Measurements from ENCODE around the gene BNIP5. TPM values are rescaled to one million over a fixed set of nuclear protein-coding genes. Genes with fewer than 3 reads are reported as not detected.

The BNIP5 gene
- under 1 TPM; 0.07 to 0.33 (median 0.22) TPM for polyA plus RNA-seq (ENCODE audit: insufficient read length in 4 of 4)

GRCh38 chr6:36336779-36337241 is at the start of gene BNIP5:
BNIP5 (minus strand) TSS chr6:36336888; CDS start chr6:36330690, 6,198 bp downstream.
- no peak for DNase-seq (ENCODE audit: low read depth in 4 of 4, low spot score in 3 of 4)

- DNase-seq (ENCODE audit: low read depth in 4 of 4, low spot score in 3 of 4), result no peak
Measured at GRCh38 chr6:36384095-36384494, 47.4 kb upstream of the BNIP5 start.

DNA sequence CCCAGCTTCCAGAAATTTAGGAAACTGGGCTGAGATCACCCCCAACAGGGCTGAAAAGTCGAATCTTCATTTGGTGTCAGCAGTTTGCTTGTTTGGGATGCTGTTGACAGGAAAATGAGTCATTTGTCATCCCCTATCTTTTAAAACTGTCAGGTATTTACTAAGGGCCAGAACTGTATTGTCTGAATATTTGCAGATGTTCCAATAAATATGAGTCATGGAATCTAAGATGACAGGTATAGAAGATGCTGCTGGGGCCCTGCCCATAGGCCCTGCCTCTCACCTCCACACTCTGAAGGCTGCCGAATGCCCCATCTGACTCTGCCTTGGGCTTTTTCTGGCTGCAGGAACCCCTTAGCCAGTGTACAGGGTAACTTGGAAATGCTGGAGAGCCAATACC is 46.9 kb upstream of the BNIP5 start:
- DNase-seq (ENCODE audit: low read depth in 4 of 4, low spot score in 3 of 4), result no peak

DNA sequence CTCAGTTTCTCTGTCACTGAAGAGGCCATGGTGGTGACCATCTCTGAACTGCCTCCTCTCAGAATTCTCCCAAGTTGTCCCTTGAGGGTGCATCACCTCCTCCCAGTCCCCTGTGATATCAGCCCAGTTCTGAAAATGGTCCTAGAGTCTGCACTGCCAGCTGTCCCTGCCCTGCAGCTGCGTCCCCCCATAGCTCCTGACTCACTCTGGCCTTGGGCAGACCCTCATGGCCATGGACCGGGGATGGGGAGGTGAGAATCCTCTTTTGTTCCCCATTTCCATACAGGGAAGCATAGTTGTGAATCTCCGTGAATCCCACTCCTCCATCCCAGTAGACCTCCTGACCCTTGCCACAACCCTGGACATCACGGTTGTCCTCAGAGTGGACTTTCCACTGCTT is 46.3 kb upstream of the BNIP5 start:
- DNase-seq (ENCODE audit: low read depth in 4 of 4, low spot score in 3 of 4), result no peak

- no peak for DNase-seq (ENCODE audit: low read depth in 4 of 4, low spot score in 3 of 4)
Measured at GRCh38 chr6:36381502-36382389, 45.1 kb upstream of the BNIP5 start.

DNA sequence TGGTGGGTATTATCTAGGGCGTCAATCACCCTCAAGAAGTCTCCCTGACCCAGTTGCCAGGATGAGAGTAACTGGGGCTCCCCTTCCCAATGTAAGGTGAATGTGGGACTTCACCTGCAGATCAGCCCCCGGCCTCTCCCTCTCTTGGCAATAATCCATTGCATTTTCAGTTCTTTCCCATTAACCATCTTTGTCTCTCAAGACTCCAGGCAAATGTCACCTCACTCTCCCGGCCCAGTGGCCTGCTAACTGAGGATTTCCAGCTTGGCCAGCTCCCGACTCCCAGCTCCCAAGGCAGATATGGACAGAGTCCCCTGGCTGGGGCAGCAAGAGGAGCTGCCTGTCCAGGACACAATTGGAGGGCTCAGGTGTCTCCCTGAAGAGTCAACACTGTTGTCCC is 43.5 kb upstream of the BNIP5 start:
- no peak for DNase-seq (ENCODE audit: low read depth in 4 of 4, low spot score in 3 of 4)

DNA sequence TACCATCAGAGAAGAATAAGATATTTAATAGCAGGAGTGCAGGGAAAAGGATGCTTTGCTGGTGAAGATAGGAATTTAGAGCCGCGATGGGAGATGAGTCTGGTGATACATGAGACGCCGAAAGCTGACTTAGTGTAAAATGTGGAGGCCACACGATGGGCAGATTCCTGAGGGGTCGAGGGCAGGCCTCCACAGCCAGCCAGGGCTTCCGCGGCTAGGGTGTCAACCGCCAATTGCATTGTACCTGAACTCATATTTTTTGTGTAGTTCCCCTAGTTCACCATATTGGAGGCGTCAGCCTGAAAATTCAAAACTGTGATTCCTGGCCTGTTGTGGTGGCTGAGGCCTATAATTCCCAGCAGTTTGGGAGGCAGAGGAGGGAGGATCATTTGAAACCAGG is 42.2 kb upstream of the BNIP5 start:
- DNase-seq (ENCODE audit: low read depth in 4 of 4, low spot score in 3 of 4), result no peak

- DNase-seq (ENCODE audit: low read depth in 4 of 4, low spot score in 3 of 4), result no peak
Measured at GRCh38 chr6:36378243-36378920, 41.7 kb upstream of the BNIP5 start.

GRCh38 chr6:36377594-36377993 is 40.9 kb upstream of the BNIP5 start:
- DNase-seq (ENCODE audit: low read depth in 4 of 4, low spot score in 3 of 4), result no peak

DNA sequence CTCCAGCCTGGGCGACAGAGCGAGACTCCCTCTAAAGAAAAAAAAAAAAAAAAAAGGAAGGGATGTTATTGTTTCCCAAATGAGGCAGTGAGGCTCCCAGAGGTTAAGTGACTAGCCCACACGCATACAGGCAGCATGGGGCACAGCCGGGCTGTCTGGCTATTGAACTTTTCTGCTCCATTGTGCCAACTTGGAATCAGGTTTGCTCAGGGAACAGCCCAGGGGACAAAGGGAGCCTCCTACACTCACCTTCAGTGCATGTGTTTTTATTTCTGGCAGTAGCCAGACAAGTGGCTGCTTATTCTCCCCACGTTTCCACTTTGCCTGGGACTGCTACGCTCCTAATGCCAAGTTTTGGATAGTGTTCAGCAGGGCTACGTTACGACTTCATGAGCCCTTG is 40.1 kb upstream of the BNIP5 start:
- no peak for DNase-seq (ENCODE audit: low read depth in 4 of 4, low spot score in 3 of 4)

- no peak for DNase-seq (ENCODE audit: low read depth in 4 of 4, low spot score in 3 of 4)
Measured at GRCh38 chr6:36376183-36376582, 39.5 kb upstream of the BNIP5 start.

GRCh38 chr6:36375644-36376155 is 39.0 kb upstream of the BNIP5 start:
- no peak for DNase-seq (ENCODE audit: low read depth in 4 of 4, low spot score in 3 of 4)

GRCh38 chr6:36374972-36375371 is 38.3 kb upstream of the BNIP5 start:
- DNase-seq (ENCODE audit: low read depth in 4 of 4, low spot score in 3 of 4), result no peak

GRCh38 chr6:36374194-36374593 is 37.5 kb upstream of the BNIP5 start:
- DNase-seq (ENCODE audit: low read depth in 4 of 4, low spot score in 3 of 4), result no peak

GRCh38 chr6:36373368-36374019 is 36.8 kb upstream of the BNIP5 start:
- no peak for DNase-seq (ENCODE audit: low read depth in 4 of 4, low spot score in 3 of 4)

GRCh38 chr6:36372088-36372487 is 35.4 kb upstream of the BNIP5 start:
- DNase-seq (ENCODE audit: low read depth in 4 of 4, low spot score in 3 of 4), result no peak

DNA sequence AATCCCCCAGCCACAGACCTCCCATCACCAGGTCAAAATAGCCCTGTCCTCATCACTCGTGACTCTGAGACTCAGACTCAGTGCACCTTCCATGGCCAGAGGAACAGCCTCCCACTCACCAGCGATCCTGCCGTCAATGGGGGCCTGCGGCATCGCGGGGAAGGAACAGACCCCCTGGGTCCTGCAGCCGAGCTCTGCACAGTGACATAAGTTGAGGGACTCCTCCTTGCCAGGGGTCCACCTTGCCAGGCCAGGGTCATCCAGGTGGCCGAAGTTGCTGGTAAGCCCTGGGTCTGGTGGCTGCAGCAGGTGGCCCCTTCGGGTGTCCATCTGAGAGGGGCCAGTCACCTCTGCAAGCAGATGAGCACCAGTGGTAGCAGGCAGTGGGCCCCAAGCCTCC is 34.5 kb upstream of the BNIP5 start:
- no peak for DNase-seq (ENCODE audit: low read depth in 4 of 4, low spot score in 3 of 4)

- DNase-seq (ENCODE audit: low read depth in 4 of 4, low spot score in 3 of 4), result no peak
Measured at GRCh38 chr6:36370638-36371037, 34.0 kb upstream of the BNIP5 start.

DNA sequence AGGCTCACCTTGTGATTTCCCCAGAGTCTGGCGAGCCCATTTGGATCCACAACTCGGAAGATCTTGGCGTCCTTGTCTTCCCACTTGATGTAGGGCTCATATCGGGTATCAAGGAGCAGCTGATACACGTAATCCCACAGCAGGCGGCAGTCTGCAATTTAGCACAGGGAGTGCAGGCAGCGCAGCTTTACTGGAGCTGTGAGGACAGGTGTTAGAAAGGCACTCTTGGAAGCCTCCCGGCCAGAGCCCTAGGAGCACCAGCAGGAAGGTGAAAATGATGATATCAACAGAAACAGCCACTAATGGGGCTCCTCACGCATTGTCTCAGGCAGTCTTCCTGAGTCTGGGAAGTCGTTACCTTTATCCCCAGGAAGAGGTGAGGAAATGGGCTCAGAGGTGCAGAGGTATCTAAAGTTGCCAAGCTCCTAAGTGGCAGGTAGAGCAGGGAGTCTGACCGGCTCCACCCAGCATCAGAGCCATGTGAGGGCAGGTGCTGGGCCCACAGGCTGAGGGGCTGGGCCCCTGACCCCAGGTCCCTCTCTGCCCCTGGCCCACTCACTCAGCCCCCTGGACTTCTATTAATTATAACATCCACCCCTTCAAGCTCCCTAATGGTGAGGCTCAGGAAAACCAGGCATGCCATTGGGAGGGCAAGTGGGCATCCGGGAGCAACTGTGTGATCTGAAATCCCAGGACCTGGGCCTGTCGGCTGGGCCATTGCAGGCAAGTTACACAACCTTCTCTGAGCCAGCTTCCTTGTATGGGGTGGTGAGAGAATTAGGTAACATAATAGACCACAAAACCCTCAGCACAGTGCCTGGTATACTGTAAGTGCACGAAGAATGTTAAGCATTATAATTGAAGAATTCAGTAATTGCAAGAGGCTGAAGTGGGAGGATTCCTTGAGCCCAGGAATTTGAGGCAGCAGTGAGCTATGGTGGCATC is 32.5 kb upstream of the BNIP5 start:
- DNase-seq (ENCODE audit: low read depth in 4 of 4, low spot score in 3 of 4), result no peak

DNA sequence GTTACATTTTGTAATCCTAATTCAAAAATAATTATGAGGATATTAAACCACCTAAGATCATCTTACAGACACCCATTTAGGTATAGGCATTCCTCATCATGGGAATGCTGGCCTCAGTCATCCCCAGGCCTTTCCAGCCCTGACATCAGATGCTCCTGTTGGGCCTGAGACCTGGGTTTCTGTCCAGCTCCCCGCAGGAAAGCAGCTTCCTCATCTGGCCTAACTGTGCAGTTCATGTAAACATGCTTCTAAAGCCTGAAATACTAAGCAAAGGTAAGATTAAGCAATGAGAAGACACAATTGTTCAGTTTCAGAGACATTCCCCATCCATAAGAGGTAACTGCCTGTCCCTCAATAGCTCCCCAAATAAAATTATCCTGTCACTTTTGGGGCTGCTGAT is 31.7 kb upstream of the BNIP5 start:
- no peak for DNase-seq (ENCODE audit: low read depth in 4 of 4, low spot score in 3 of 4)
